ENCODE measurements around the gene SORT1. TPM values are rescaled to one million over a fixed set of nuclear protein-coding genes. Genes with fewer than 3 reads are reported as not detected.

SORT1 gene
- total RNA-seq, 2 donors from 2014 or later, result 44.9 to 46.2 TPM

GRCh38 chr1:109304226-109304920, 93.3 kb downstream of the SORT1 start:
- DNase-seq, result no peak
- peaks cover 11% of the 10 kb centered on the region for H3K4me1 ChIP-seq (ENCODE audit: control insufficient read depth, insufficient read depth, low read length)
- Mint-ChIP-seq H3K27ac (no peak overlapping the region), H3K27me3 (ENCODE audit: insufficient read depth) (peaks cover 4% of the 10 kb centered on the region), H3K9me3 (no peaks in the 10 kb centered on the region), H3K36me3 (ENCODE audit: low read depth) (no peaks in the 10 kb centered on the region), H3K4me1 (peaks cover 26% of the 10 kb centered on the region), H3K4me3 (no peak overlapping the region)
- WGBS, 2 experiments (ENCODE audit: insufficient coverage in 1 of 2, insufficient read length in 1 of 2), result 83 to 92% methylated on average over 3 to 8 of the region's 8 CpGs
- no peaks in the 10 kb centered on the region for H3K36me3 ChIP-seq (ENCODE audit: control insufficient read depth, insufficient read depth, low read length)
- H3K27me3 ChIP-seq (ENCODE audit: control insufficient read depth, insufficient read depth, low read length, poor library complexity, severe bottlenecking), result peaks cover 11% of the 10 kb centered on the region
- no peak for TF ChIP-seq CTCF (conservative IDR thresholded peaks at IDR 0.05)
- H3K27ac ChIP-seq (ENCODE audit: low read depth, low read length), result no peak overlapping the region
- no peaks in the 10 kb centered on the region for H3K9me3 ChIP-seq (ENCODE audit: control insufficient read depth, low read length)
- H3K9ac ChIP-seq (ENCODE audit: extremely low read depth, low read length, poor library complexity, severe bottlenecking), result no peak overlapping the region
- no peak overlapping the region for H3K4me3 ChIP-seq (ENCODE audit: low read length)

GRCh38 chr1:109301874-109302273, 95.8 kb downstream of the SORT1 start:
- H3K4me1 ChIP-seq (ENCODE audit: control insufficient read depth, insufficient read depth, low read length), result peaks cover 8% of the 10 kb centered on the region
- peaks cover 11% of the 10 kb centered on the region for H3K27me3 ChIP-seq (ENCODE audit: control insufficient read depth, insufficient read depth, low read length, poor library complexity, severe bottlenecking)
- no peak for TF ChIP-seq CTCF (conservative IDR thresholded peaks at IDR 0.05)
- no peak overlapping the region for H3K9ac ChIP-seq (ENCODE audit: extremely low read depth, low read length, poor library complexity, severe bottlenecking)
- no peak overlapping the region for H3K4me3 ChIP-seq (ENCODE audit: low read length)
- H3K4me1 Mint-ChIP-seq, result peaks cover 19% of the 10 kb centered on the region
- H3K27ac ChIP-seq (ENCODE audit: low read depth, low read length), result no peak overlapping the region
- H3K27ac Mint-ChIP-seq, result no peak overlapping the region
- no peaks in the 10 kb centered on the region for H3K36me3 ChIP-seq (ENCODE audit: control insufficient read depth, insufficient read depth, low read length)
- no peak overlapping the region for H3K4me3 Mint-ChIP-seq
- H3K9me3 Mint-ChIP-seq, result no peaks in the 10 kb centered on the region
- H3K36me3 Mint-ChIP-seq (ENCODE audit: low read depth), result no peaks in the 10 kb centered on the region
- H3K9me3 ChIP-seq (ENCODE audit: control insufficient read depth, low read length), result no peaks in the 10 kb centered on the region
- H3K27me3 Mint-ChIP-seq (ENCODE audit: insufficient read depth), result peaks cover 7% of the 10 kb centered on the region
- no peak for DNase-seq
- 93 to 94% methylated on average over 5 of the region's 5 CpGs for WGBS, 2 experiments (ENCODE audit: insufficient coverage in 1 of 2, insufficient read length in 1 of 2)

GRCh38 chr1:109300650-109301151, 97.0 kb downstream of the SORT1 start:
- Histone ChIP-seq H3K9me3 (ENCODE audit: control insufficient read depth, low read length) (no peaks in the 10 kb centered on the region), H3K27me3 (ENCODE audit: control insufficient read depth, insufficient read depth, low read length, poor library complexity, severe bottlenecking) (peaks cover 11% of the 10 kb centered on the region), H3K36me3 (ENCODE audit: control insufficient read depth, insufficient read depth, low read length) (no peaks in the 10 kb centered on the region), H3K9ac (ENCODE audit: extremely low read depth, low read length, poor library complexity, severe bottlenecking) (no peak overlapping the region), H3K27ac (ENCODE audit: low read depth, low read length) (no peak overlapping the region), H3K4me3 (ENCODE audit: low read length) (no peak overlapping the region), H3K4me1 (ENCODE audit: control insufficient read depth, insufficient read depth, low read length) (peaks cover 5% of the 10 kb centered on the region)
- WGBS, 2 experiments (ENCODE audit: insufficient coverage in 1 of 2, insufficient read length in 1 of 2), result 87 to 90% methylated on average over 15 to 16 of the region's 16 CpGs
- DNase-seq, result no peak
- H3K9me3 Mint-ChIP-seq, result no peaks in the 10 kb centered on the region
- H3K4me1 Mint-ChIP-seq, result peaks cover 9% of the 10 kb centered on the region
- no peak overlapping the region for H3K27ac Mint-ChIP-seq
- H3K36me3 Mint-ChIP-seq (ENCODE audit: low read depth), result no peaks in the 10 kb centered on the region
- H3K4me3 Mint-ChIP-seq, result no peak overlapping the region
- TF ChIP-seq CTCF (conservative IDR thresholded peaks at IDR 0.05), result no peak
- H3K27me3 Mint-ChIP-seq (ENCODE audit: insufficient read depth), result peaks cover 7% of the 10 kb centered on the region

Data from endodermal cell (in vitro differentiated cells).